SH-SY5Y (cell line): ENCODE data around the gene SLC35A3.

ENCODE experiments used
- GATA2 ChIP-seq: IDR thresholded peaks from 2 replicates; pipeline ENCODE4 v1.6.1; 2011; ENCODE audit warnings: mild to moderate bottlenecking, low read depth, low read length
- GATA3 ChIP-seq: IDR thresholded peaks from 2 replicates; pipeline ENCODE4 v1.6.1; 2011; ENCODE audit warnings: low read depth, mild to moderate bottlenecking, low read length, moderate library complexity

GRCh38 chr1:100035214-100035613, 65.4 kb downstream of the SLC35A3 start:
- no peak for TF ChIP-seq GATA3
- no peak for TF ChIP-seq GATA2
